T47D (cell line): ENCODE data around the gene GNG14.

ENCODE experiments used
- DNase-seq, 2 experiments: peaks; one replicate each; pipeline versions ENCODE4 v3.0.0 to v3.0.0-alpha.2; 2011 to 2012; ENCODE audit warnings: low read depth in 1 of 2, low spot score in 1 of 2
- JUND ChIP-seq: IDR thresholded peaks from 2 replicates; pipeline ENCODE4 v1.6.1; 2012; ENCODE audit warnings: low read depth
- in situ Hi-C: cut with HindIII; loops from 2 replicates; pipeline ENCODE4 v1.10.0; 2016; ENCODE audit warnings: low sequenced_read_pairs, low pct_unique_long_range_greater_than_20kb

GNG14 gene

DNA sequence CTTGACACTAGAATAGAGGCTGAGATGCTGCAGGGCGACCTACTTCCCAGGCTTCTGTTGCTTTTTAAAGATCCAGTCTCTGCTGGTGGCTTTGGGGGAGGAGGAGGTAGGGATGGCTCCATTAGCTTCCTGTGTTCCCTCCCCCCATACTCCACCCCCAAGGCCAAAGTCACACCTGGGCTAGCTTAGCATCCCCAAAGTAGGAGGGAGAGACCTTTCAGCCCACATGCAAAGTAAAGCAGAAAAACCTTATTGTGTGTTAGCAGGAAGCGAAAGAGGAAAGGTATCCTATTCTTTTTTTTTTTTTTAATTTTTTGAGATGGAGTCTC is 39.2 kb downstream of the GNG14 start:
- no peak for TF ChIP-seq JUND
- in situ Hi-C loops = no loop called here
- DNase-seq = no peak

DNA sequence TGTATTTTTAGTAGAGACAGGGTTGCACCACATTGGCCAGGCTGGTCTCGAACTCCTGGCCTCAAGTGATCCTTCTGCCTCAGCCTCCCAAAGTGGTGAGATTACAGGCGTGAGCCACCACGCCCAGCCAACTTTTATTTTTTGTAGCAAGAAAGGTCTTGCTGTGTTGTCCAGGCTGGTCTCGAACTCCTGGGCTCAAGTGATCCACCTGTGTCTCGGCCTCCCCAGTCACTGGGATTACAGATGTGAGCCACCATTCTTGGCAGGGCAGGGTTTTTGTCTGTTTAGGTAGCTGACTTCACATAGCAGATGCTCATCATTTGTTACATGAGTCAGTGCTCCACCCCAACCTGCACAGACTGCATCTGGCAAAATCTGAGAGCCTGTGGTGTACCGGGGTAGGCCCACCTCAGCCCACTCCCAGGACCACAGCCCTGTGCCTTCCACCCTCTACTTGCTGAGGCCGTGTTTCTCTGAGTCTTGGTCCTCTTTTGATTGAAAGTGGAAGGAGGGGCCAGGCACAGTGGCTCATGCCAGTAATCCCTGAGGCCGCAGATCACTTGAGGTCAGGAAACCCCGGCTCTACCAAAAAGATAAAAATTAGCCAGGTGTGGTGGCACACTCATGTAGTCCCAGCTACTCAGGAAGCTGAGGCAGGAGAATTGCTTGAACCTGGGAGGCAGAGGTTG is 40.1 kb downstream of the GNG14 start:
- no peak for DNase-seq
- in situ Hi-C loops = no loop called here
- TF ChIP-seq JUND = no peak

DNA sequence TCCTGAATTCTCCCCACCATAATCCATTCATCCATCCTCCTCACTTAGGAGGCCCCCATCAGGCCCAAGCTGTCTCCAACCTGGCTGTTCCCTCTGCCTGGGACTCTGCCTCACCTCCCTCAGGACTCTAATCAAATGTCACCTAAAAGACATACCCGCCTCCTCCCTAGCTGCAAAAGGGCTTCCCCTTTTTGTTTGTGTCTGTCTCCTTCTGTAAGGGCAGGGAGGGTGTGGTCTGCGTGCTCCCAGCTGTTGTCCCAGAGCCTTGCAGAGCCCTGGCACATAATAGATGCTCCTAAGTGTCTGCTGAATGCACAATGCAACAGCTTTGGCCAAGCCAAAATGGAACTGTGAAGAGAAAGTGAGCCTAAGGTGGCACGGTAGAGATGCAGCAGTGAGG is 42.3 kb downstream of the GNG14 start:
- TF ChIP-seq JUND = no peak
- DNase-seq = no peak
- in situ Hi-C loops = no loop called here

DNA sequence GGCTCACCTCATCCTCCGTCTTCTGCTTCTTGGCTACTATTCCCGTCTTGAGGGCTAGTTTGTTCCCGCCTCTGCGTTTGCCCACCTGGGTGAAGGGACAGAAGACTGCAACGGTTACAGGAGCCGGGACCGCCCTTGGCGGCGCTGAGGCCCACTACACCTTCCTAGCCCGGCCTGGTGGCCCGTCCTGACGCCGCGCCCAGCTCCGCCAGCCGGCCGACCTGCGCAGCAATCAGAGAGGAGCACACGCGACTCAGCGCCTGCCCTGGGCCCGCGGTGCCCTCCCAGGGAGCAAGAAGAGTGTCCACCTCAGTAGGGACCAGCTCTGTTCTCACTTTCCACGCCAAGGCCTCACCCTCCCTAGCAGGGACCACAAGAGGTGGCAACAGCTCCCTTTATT is 43.5 kb downstream of the GNG14 start:
- no peak for TF ChIP-seq JUND
- no peak for DNase-seq
- in situ Hi-C loops = no loop called here

DNA sequence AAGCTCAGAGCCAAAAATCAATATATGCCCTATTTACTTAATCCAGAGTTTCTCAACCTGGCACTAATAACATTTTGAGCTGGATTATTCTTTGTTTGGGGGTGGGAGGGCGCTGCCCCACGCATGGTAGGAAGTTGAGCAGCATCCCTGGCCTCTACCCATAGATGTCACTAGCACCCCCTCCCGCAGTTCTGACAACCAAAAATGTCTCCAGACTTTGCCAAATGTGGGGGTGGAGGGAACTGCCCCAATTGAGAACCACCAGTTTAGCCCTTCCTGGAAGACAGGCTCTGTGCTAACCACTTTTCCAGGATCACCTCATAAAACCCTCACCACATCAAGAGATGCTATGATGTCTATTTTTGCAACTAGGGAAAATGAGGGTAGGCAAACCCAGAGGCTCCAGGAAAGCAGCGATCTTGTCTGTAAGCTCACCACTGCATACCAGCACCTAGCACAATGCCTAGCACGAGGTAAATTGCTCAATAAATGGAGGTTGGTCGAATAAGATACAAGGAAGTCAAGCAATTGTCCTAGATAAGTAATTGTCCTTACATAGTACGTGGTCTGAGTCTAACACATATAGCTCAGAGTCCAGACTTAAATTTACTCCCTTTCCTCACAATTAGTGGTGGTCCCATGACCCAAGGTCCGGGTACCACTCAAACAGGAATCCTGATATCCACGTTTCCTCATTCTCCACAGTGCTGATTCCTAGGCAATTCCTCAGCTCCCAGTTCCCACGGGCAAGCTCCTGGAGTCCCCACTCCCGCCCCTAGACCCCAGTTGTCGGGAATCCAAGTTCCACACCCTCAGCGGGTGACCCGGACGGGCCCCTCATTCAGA is 45.8 kb downstream of the GNG14 start:
- DNase-seq = peak in 1 of 2 experiments; percentile 27
- in situ Hi-C loops = no loop called here
- no peak for TF ChIP-seq JUND

DNA sequence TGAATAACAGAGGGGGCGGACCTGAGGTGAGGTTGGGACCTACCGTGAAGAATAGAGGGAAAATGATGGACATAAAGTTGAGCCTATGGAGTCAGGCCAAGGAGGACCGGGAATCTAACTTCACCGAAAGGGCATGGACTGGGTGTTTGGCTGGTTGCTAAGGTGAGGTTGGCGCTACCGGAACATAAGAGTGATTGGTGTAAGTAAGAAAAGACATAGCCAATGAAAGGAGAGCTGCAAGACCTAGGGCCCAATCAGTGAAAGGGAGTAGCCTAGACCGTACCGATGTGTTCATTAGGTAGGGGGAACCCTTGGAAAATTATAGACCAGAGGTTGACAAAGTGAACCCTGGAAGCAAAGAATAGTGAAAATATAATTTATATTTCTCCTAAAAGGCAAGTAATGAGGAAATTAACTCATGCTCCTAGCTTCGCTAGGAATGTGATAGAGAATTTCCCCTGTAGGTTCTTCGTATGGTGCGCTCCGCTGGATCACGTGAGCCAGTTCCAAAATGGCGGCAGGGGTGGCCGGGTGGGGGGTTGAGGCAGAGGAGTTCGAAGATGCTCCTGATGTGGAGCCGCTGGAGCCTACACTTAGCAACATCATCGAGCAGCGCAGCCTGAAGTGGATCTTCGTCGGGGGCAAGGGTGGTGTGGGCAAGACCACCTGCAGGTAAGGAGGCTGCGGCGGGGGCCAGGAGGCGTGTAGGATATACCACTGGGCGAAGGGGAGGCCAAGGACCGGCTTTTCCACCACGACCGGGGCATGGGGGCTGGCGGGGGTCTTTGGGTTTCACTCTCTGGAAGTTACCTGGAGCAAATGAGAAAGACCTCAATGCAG is 49.4 kb downstream of the GNG14 start, which contains the start of gene GET3:
Gene GET3 (plus strand): TSS at position 503 of the 840 bp plus-strand sequence. CDS start 9 bp downstream, at position 512.
- in situ Hi-C loops = no loop called here
- TF ChIP-seq JUND = no peak
- peak; percentile 95 to 100 for DNase-seq

DNA sequence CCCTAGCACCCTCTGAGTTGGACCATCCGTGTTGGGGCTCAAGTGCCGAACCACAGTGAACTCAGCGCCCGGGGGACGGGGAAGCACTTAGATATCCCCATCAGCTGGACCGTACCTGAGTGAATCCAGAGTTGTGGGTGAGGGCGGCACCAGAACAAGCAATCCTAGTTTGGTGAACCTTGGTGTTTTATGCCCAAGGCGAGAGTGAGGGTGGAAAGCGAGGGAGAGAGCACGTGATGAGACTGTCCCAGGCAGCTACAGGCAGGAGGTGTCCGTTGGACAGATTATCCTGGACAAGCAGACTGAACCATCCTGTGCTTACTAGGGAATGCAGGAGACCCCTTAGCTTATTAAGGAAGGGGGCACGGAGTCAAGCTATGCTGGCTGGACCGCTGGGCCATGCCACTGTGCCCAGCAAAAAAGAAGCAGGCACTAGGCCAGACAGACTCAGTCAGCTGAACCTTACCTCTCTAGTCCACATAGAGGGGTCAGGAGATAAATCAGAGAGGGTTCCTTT is 50.1 kb downstream of the GNG14 start:
- no peak for TF ChIP-seq JUND
- in situ Hi-C loops = no loop called here
- no peak for DNase-seq
